Stimulated activated CD4-positive, alpha-beta T cell treated with anti-CD3 and anti-CD28 coated beads, Interleukin-12 subunit alpha, Interleukin-12 subunit beta, amount 100 ng/mL, for 24 hours (primary cell): ENCODE results near the gene DCT.

ENCODE experiments used
- DNase-seq, 2 experiments: peaks; one replicate each; pipeline ENCODE4 v3.0.0-alpha.2; 2020; ENCODE audit warnings: low read depth in 2 of 2

DCT gene

DNA sequence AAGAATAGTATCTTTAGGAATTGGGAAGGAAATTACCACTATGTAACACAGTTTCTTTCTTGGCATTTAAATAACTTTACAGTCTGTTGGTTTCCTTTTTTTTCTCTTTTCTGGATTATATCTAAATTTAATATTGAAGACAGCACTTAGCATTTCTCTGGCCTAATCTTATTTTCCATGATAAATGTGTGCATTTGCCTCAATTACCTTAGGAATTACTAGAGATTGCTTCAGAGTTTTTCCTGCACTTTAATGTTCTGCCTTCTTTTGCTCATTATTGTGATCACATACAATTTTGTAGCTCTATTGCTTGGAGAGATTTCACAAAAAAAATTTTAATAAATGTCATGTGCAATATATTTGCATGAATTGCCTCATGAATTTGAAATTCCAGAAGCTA lies 25.1 kb downstream of the DCT start:
- DNase-seq = no peak

GRCh38 chr13:94444826-94445225 lies 34.7 kb downstream of the DCT start:
- DNase-seq = no peak

DNA sequence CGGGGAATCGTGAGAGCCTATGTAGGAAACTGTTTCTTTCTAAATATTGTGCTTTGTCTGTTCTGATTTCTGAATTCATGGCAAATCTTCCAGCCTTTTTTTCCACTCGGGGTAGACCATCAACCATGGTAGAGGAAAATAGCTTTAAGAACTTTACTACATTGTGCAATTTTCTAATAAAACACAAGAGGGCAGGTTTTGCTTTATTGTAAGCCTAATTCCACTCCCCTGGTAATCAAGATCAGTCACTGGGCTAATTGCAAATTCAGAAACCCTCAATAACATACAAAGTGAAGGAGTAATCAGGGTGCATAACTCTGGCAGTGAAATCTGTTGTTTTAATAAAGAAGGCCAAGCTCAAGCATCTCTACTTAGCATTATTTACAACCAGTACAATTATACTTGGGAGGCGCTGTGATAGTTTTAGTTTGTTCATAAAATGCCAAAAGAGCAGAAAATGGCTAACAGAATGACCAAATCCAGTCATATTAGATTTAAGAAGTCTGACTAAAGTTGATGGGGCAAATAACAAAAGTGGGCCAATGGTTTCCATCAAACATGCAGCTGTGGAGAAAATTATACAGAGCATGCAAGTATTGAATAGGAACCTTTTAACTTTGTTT lies 43.8 kb downstream of the DCT start:
- no peak for DNase-seq

- no peak for DNase-seq
Observed at GRCh38 chr13:94433055-94433961, 46.2 kb downstream of the DCT start.

GRCh38 chr13:94431987-94432386 lies 47.5 kb downstream of the DCT start:
- DNase-seq = no peak

GRCh38 chr13:94431574-94431973 lies 47.9 kb downstream of the DCT start:
- DNase-seq = no peak

DNA sequence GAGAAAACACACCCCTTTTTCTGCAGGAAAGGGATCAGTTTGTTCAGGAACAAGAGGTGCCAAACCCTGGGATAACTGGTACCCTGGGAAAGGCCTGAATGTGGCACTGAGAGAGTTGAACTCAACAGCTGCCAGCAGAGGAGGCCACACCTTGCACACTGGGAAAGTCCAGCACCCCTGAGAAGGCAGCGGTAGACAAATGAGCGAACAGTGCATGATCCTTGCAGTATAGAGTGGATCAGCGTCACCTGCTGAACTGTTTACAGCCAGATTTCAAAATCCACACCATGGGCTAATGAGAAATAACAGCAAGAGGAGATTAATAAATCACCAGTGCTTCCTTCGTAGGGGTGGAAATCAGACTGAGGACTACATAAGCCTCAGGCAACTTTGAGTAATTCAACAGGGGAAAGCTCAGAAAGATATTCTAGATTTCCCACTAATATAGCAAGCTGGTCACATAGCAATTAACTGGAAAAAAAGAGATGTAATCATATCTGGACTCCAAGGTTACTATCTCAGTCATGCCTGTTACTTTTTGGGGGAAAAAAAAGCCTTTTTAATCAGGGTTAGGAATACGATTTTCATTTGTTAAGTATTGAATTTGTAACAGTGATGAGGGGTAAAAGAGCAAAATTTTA lies 52.0 kb downstream of the DCT start:
- DNase-seq = no peak

DNA sequence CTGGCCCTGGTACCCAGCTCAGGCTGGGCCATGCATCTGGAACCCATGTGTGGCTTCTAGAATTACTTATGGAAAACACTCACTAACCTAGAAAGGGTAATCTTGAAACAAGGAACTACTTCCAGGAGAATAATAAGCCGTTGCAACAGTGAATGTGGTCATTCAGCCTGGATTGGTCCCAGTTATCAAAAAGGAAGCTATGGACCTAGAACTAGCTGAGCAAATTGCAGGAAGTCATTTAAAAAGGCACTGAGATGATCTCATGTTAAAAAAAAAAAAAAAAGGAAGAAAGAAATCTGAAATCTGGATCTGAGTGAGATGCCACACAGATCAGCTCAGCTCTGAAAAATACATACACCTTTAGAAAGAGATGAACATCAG lies 59.6 kb downstream of the DCT start:
- DNase-seq = no peak

DNA sequence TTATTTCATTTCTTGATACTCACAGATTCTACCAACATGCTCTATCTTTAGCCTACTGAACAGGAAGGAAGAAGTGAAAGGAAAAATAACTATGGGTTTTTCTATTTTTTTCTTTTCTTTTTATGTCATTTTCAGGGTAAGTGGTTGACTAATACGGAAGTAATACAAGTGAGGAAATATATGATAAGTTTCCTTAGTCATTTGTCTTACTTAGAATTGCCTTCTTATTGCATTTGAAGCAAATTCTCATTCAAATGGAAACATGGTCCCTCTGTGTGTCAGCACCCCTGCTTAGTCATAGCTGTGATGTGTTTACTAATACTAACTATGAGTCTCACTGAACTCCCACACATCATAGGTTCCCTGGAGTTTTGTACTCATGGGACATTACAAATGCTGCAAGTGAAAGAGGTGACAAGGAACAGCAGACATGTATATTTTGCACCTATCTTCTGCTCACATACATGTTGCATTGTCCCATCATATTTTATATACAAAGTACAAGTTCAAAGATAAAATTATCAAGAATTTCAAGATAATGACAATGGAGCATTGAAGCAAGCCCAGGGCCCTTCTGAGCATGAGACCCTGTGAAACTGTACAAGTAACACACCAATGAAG lies 60.1 kb downstream of the DCT start:
- peak in 1 of 2 experiments; percentile 32 for DNase-seq

GRCh38 chr13:94417294-94417693 lies 62.2 kb downstream of the DCT start:
- no peak for DNase-seq

GRCh38 chr13:94416454-94417080 lies 62.9 kb downstream of the DCT start:
- DNase-seq = no peak

DNA sequence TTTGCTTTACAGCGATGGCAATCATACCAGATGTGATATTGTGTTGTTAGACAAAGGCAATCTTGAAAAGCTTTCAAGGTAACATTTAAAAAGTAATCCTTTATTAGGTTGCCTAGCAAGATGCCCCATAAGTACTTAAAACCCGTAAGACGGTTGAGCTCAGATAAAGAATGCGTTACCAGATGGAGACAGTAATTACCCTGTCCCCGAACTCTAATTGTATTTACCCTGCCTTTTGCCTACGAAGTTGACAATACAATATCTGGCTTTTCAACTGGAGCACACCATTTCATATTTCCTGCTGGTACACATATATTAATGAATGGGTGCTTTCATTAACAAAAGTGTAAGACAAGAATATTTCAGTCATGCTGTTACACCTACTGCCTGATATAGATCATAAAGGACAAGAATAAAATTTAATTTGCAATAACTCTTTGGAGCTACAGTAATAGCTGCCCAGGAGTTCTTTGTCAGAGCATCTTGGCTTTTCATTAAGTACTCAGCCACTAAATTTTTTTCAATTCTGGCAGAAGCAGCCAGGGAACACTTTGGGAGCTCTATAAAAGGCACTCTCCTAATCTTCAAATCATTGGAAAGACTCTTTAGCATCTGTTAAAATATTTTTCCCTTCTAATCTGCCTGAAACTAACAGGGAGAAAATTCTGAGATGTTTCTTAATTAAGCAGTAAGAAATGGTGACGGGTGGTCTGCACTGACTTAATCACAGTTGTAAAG lies 63.8 kb downstream of the DCT start:
- DNase-seq = no peak

- no peak for DNase-seq
Observed at GRCh38 chr13:94414708-94415107, 64.8 kb downstream of the DCT start.

DNA sequence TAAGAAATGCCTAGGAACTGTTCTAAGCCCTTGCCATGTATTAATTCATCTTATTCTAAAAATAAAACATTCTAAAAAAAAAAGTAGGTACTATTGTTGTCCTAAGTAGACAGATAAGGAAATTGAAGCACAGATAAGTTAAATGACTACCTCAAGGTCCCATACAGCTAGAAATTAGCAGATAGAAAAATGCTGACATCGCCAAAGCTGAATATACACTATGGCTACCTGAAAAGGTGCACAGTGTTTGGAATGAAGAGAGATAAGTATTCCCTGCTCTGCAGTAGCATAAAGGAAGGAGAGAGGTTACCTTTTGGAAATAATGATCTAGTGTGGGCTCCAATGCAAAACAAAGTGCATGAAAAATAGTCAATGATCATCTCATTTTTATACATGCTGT lies 65.3 kb downstream of the DCT start:
- DNase-seq = no peak

- DNase-seq = no peak
Observed at GRCh38 chr13:94413598-94413944, 65.9 kb downstream of the DCT start.

DNA sequence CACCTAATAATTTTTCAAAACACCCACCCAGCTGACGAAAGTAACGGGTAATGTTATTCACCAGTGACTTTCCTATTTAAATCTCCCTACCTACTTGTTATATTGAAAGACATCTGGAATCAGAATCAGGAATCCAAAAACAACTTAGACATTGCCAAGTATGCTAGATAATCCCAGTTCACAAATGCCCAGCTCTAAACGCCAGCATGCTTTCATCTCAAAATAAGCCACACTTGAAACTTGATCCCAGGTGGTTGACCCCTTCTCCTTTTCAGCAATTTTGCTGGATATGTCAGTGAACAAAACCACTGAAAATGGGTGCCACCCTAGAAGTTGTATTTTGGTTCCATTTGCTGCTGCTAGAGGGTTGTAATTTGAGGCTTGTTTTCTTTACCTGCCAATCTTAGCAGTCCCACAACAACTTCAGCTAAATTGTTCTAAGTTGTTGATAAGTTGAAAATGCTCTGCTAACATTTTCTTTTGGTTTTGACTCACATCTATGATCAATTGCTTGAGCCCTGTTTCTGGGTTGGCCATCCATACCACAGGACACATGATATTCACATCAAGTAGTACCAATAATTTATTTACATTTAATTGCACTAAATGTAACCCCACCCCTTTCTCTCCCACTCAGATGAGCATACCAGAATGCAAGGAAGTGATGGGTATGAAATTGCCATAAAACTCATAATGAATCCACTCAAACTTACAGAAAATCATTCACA lies 66.4 kb downstream of the DCT start:
- DNase-seq = no peak

- DNase-seq = no peak
Observed at GRCh38 chr13:94411747-94412146, 67.7 kb downstream of the DCT start.

- no peak for DNase-seq
Observed at GRCh38 chr13:94408314-94409036, 71.0 kb downstream of the DCT start.

DNA sequence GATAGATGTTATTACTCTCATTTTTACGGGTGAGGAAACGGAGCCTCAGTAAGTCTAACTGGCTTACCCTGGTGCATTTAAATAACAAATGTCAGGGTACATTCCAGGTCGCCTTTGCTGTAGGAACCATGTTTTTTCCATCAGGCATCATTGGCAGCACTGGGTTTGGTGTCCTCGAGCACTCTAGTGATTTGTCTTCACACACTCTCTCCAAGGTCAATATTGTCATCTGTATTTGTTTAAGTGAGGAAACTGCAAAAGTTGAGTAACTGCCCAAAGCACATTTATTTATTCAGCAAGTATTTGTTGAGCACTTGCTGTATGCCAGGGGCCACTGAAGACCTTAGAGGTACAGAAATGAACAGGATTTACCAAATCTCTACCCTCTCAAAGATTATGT lies 78.6 kb downstream of the DCT start:
- no peak for DNase-seq

DNA sequence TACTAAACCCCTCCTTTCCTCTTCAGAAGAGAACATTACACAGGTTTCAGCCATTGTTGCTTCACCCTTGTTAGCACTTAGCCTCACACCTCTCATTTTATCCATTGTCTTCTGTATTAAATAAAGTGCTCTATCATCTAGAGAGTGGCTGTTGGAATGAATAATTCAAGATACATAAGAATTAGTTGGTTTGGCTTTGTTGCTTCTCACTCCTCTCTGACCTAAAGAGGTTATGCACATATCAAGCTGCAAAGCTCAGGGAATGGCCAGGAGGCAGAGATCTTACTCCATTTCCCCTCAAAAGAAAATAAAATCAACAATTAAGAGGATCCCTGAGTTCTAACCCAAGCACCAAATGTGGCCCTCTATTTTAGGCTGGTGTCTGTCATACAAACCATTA lies 79.7 kb downstream of the DCT start:
- no peak for DNase-seq
